Stimulated activated CD4-positive, alpha-beta T cell treated with anti-CD3 and anti-CD28 coated beads, Interleukin-12 subunit alpha, Interleukin-12 subunit beta, amount 100 ng/mL, for 4 hours (primary cell): ENCODE measurements around the gene HEBP2.

Experiments
- DNase-seq: peaks from one replicate; pipeline ENCODE4 v3.0.0-alpha.2; 2020

HEBP2 gene

DNA sequence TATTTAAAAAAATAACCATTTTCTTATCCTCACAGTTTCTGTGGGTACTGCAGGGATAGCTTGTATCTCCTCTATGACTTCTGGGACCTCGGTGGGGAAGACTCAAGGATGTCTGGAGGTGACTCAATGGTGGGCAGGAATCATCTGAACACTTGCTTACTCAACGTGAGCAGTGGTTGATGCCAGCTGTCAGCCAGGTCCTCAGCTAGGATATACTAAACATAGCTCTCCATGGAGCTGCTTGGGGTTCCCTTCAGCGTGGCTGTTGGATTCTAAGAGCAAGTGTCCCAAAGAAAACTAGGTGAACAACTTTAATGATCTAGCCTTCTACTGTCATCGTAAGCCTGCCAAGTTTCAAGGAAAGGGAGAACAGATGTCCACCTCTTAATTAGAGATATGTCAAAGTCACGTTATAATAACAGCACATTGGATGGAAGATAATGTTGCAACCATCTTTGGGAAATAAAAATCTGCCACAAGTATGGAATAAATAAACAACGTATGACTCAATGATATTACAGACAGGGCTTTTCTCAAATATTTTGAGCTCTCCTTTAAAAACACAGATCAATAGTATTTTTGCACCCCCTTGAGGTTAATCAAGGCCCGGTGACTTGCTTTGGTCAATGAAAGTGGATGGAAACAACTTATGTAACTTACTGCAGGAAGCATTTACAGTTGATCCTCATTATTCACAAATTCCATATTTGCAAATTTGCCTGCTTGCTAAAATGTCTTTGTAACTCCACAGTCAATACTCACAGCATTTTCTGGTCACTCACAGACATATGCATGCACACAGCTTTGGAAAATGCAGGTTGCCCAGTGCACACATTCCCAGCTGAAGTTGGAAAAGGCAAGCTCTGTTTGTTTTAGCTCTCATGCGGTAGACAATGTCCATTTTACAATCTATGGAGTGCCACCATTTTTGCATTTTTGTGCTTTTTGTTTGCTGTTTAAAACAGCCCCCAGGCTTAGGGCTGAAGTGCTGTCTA is 6.6 kb upstream of the HEBP2 start:
- DNase-seq: no peak

GRCh38 chr6:138400326-138400725 is 3.7 kb upstream of the HEBP2 start:
- DNase-seq: no peak

DNA sequence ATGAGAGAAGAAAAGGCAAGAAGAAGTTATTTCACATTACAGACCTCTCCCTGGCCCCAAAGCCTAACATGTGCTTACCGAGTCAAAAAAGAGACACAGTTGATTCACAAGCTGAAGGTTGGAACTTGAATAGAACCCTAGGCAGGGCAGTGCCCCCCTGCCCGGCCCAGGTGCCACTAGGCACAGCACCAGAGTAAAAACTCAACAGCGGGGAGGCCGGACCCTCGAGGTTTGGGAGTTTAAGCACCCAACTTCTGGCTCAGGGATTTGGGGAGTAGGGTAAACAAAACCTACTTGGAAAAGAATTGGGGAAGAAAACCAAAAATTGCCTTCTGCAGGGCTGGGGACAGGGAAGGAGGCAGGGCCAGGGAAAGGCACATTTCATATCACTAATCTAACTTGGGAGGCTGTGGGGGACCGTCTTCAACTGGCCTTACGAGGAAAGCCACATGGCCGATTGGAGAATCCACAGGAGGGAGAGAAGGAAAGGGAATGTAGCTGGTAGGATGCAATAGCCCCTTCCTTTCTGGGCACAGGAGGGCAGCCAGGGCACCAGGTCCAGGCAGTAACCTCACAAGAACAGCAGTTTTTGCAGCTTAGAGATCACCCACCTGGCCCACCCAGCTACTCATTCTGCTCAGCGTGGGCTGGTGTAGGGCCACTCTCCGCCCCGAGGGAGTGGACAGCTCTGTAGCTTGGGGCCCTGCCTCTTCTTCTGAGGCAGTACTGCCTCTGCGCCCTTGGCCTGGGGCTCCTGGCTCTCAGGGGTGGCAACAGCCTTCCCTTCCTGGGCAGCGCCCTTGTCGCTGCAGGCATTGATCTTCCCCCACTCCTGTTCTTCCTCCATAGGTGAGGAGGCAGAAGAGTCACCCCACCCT is 1.8 kb upstream of the HEBP2 start:
- DNase-seq: no peak

GRCh38 chr6:138402838-138403187 is 1.2 kb upstream of the HEBP2 start:
- no peak for DNase-seq

GRCh38 chr6:138403324-138403800 is 661 bp upstream of the HEBP2 start:
- peak; percentile 17 for DNase-seq

GRCh38 chr6:138404666-138405337 is 779 bp downstream of the HEBP2 start:
- no peak for DNase-seq

- DNase-seq: no peak
Measured at GRCh38 chr6:138405816-138406413, 1.9 kb downstream of the HEBP2 start.

- DNase-seq: no peak
Measured at GRCh38 chr6:138406443-138406842, 2.4 kb downstream of the HEBP2 start.

DNA sequence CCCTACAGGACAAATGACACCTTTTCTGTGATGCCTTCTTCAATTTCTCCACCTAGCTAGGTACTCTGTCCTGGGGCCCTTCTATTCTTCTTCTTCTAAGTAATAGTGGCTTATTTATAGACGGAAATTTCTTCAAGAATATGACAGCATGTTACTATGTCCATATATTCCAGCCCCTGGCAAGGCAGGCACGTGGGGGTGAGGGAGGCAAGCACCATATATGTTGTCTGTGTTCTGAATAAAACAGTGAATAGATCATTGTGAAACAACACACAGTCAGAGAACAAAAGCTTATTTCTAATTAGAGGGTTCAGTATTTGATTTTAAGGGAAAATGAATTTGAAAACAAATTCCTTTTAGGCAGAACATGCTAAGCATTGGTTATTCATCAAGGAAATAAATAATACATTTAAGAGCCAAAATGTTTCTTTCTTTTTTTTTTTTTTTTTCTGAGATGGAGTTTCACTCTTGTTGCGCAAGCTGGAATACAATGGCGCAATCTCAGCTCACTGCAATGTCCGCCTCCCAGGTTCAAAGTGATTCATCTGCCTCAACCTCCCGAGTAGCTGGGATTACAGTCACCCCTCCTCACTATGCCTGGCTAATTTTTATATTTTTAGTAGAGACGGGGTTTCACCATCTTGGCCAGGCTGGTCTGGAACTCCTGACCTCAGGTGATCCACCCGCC is 6.2 kb downstream of the HEBP2 start:
- DNase-seq: no peak

DNA sequence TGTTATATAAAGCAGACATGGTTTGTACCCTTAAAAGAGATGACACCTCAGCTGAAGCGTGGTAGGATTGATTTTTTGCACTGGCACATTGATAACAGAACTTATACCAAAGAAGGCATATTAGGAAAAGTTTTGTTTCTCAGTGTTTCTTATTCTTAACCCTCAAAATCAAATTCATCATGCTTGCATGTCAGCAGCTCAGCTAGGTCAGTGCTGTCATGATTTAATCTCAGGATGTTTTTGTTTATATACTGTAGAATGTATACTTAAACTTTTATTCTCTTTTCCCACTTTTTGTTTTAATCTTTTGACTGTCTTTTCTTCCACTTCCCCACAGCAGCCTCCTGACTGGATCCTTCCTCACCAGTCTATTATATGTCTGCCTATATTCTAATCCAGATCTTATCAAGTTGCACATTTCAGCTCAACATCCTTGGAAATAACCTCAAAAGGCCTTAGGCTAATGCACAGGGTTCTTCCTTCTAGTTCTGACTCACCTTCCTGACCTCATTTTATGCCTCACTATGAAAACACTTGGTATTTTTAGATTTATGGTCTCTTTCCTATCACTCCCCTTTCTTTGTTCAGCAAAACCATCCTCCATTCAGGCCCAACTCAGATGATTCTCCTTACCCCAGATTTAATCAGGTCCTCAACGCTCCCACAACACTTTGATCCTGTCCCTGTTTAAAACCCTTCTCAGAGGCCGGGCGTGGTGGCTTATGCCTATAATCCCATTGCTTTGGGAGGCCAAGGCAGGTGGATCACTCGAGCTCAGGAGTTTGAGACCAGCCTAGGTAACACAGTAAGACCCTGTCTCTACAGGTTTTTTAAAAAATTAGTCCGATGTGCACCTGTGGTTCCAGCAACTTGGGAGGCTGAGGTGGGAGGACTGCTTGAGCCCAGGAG is 7.2 kb downstream of the HEBP2 start:
- DNase-seq: no peak

- no peak for DNase-seq
Measured at GRCh38 chr6:138415125-138415524, 11.1 kb downstream of the HEBP2 start.

DNA sequence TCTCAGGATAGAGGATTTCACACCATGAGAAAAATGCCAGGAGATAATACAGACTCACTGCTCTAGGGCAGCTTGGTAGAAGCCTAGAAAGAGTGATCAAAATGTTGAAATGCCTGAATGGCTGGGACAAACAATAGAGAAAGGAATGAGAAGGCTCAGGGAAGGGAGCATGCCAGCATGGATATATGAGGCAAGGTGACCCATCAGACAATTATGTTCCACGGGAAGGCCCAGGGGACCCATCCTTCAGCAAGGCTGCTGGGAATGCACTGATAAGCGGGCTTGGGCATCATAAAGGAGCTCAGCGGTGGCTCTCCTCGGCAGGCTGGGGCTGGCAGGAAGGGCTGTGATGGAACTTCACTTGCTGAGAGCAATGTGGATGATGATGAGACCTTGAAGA is 12.2 kb downstream of the HEBP2 start:
- DNase-seq: no peak

- DNase-seq: no peak
Measured at GRCh38 chr6:138417493-138418117, 13.6 kb downstream of the HEBP2 start.

DNA sequence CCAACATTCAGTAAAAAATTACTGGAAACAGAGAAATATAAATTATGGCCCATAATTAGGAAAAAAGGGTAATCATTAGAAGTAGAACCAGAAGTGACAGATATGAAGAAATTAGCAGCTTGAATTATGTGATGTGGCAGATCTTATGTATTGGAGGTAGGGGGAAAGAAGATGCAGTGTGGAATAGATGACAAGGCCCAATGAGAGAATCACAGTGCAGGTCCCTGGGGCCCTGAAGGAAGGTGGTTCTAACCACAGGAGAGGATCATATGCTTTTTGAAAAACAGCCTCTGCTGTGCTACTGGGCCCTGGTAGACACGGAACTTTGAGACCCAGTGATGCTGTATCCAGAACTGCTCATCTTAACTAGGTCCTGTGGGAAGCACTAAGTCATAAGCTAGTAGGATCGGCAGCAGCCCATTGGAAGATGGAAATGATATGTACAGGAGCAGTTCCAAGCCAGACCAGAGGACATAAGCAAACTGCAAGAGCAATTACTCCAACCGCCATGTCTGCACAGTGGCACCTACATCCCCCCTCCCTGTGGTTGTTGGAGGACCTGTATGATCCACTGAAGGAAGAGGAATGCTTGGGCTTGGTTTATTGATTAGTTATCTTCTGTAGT is 14.2 kb downstream of the HEBP2 start:
- DNase-seq: no peak

DNA sequence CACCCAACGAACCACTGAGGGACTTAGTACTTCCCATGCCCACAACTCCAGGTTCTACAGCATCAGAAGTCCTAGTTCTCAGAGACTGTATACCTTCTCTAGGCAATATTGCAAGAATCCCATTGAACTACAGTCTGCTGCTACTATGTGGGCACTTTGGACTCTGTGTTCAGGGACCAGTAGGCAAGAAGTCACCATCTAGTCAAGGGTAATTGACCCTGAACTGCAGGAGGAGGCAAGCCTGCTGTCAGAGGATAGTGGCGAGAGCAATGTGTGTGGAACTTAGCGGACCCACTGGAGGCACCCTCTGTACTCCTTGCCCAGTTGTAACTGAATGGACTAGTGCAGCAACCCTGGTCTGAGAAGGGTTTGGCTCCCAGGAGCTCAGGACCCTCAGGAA is 15.7 kb downstream of the HEBP2 start:
- no peak for DNase-seq

- DNase-seq: no peak
Measured at GRCh38 chr6:138420356-138420755, 16.3 kb downstream of the HEBP2 start.

DNA sequence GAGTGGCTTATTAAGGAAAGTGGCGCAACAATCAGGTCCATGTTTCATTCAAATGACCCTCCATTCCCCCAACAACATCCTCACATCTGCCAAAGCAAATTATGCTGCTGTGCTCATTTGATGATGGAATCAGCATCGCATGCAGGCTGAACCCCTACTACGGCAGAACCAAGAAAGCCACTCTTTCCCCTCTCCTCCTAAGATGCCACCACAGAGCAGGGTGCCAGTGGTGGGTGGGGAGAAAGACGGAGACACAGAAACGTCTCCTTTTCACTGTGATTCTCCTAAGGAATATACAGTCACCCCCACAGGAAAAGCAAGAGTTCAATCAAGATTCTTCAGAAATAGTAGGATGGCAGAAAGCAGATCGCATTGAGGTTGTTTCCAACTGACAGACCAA is 17.1 kb downstream of the HEBP2 start:
- no peak for DNase-seq

- DNase-seq: no peak
Measured at GRCh38 chr6:138421608-138422007, 17.6 kb downstream of the HEBP2 start.

- no peak for DNase-seq
Measured at GRCh38 chr6:138422861-138423260, 18.8 kb downstream of the HEBP2 start.
